Thymus (tissue), 11 donors: Measurements from ENCODE around the gene HPCAL1. TPM values are rescaled to one million over a fixed set of nuclear protein-coding genes. Genes with fewer than 3 reads are reported as not detected.
"Not testable (repeated sequence)": the region's sequence is repeated elsewhere in the genome, so short reads cannot be mapped to it uniquely, and the experiment has no call there.

Experiments
- DNase-seq, 9 donors: peaks; one replicate each; pipeline ENCODE4 v3.0.0-alpha.2; 2013; ENCODE audit warnings: low spot score in 9 of 9, low read depth in 6 of 9, missing footprints in 1 of 9
- H3K27ac ChIP-seq, 2 donors: one replicate each; pipeline ENCODE4 v1.5.1; 2013; ENCODE audit warnings: control low read depth in 1 of 2, low read depth in 1 of 2, low read length in 1 of 2, mild to moderate bottlenecking in 1 of 2, moderate library complexity in 1 of 2
- H3K27me3 ChIP-seq, 2 donors: one replicate each; pipeline ENCODE4 v1.5.1; 2013; ENCODE audit warnings: low read length in 1 of 2; ENCODE audit not compliant: control insufficient read depth in 2 of 2, insufficient read depth in 1 of 2
- H3K36me3 ChIP-seq, 2 donors: one replicate each; pipeline ENCODE4 v1.5.1; 2013; ENCODE audit warnings: low read length in 1 of 2, mild to moderate bottlenecking in 1 of 2, moderate library complexity in 1 of 2; ENCODE audit not compliant: control insufficient read depth in 2 of 2, insufficient read depth in 2 of 2
- H3K4me1 ChIP-seq, 2 donors: one replicate each; pipeline ENCODE4 v1.5.1; 2013; ENCODE audit warnings: low read length in 2 of 2; ENCODE audit not compliant: control insufficient read depth in 2 of 2, insufficient read depth in 2 of 2
- H3K4me3 ChIP-seq, 2 donors: one replicate each; pipeline ENCODE4 v1.5.1; 2013; ENCODE audit warnings: low read length in 2 of 2, control low read depth in 1 of 2, mild to moderate bottlenecking in 1 of 2
- H3K9me3 ChIP-seq, 2 donors: one replicate each; pipeline ENCODE4 v1.5.1; 2013; ENCODE audit warnings: low read length in 1 of 2, mild to moderate bottlenecking in 1 of 2; ENCODE audit not compliant: control insufficient read depth in 2 of 2, insufficient read depth in 1 of 2
- WGBS: extraction: QIAGEN DNeasy Blood & Tissue Kit; methylation state at CpG from one replicate; pipeline ENCODE4 v1.1.7; 2013; 5-methylcytosine and 5-hydroxymethylcytosine counted together
- polyA plus RNA-seq: library from polyadenylated mRNA; stranded (reverse); fragments of 200-250 nt; gene quantifications from one replicate; pipeline ENCODE4 v1.2.3, GENCODE V29; 2013
- total RNA-seq: library from RNA; stranded (reverse); fragments of 120-200 nt; gene quantifications from one replicate; pipeline ENCODE4 v1.2.4, GENCODE V29; 2013
- donor health status: healthy.

Gene HPCAL1
- total and polyA plus RNA-seq, 2 donors, result 12.6 to 47.9 TPM

- 91% methylated on average over 6 of the region's 6 CpGs for WGBS
- Histone ChIP-seq H3K27me3 (no peaks in the 10 kb centered on the region), H3K9me3 (peaks cover 0 to 3% of the 10 kb centered on the region in 2 donors), H3K4me3 (no peak overlapping the region), H3K4me1 (peaks cover 0 to 27% of the 10 kb centered on the region in 2 donors), H3K27ac (no peak overlapping the region), H3K36me3 (peaks cover 52 to 68% of the 10 kb centered on the region in 2 donors)
- no peak for DNase-seq
These were observed 138.0 kb downstream of the HPCAL1 start for GRCh38 chr2:10440736-10441135.

GRCh38 chr2:10441948-10442347 lies 139.2 kb downstream of the HPCAL1 start:
- 96% methylated on average over 8 of the region's 8 CpGs for WGBS
- H3K36me3 ChIP-seq, result peaks cover 52 to 68% of the 10 kb centered on the region in 2 donors
- no peak overlapping the region for H3K4me3 ChIP-seq
- peaks cover 0 to 32% of the 10 kb centered on the region in 2 donors for H3K4me1 ChIP-seq
- DNase-seq, result no peak
- H3K9me3 ChIP-seq, result peaks cover 0 to 3% of the 10 kb centered on the region in 2 donors
- no peaks in the 10 kb centered on the region for H3K27me3 ChIP-seq
- no peak overlapping the region for H3K27ac ChIP-seq

GRCh38 chr2:10442469-10443126 lies 139.9 kb downstream of the HPCAL1 start:
- DNase-seq, H3K4me3 ChIP-seq, H3K9me3 ChIP-seq, H3K27ac ChIP-seq, H3K27me3 ChIP-seq: not testable (repeated sequence)
- H3K4me1 ChIP-seq, result peaks cover 0 to 32% of the 10 kb centered on the region in 2 donors
- WGBS, result 95% methylated on average over 2 of the region's 2 CpGs
- H3K36me3 ChIP-seq, result peaks cover 52 to 68% of the 10 kb centered on the region in 2 donors

GRCh38 chr2:10444463-10444862 lies 141.8 kb downstream of the HPCAL1 start:
- Histone ChIP-seq H3K27me3 (no peaks in the 10 kb centered on the region), H3K4me1 (peaks cover 6 to 26% of the 10 kb centered on the region in 2 donors), H3K9me3 (no peaks in the 10 kb centered on the region), H3K36me3 (peaks cover 48 to 58% of the 10 kb centered on the region in 2 donors), H3K4me3 (no peak overlapping the region), H3K27ac (no peak overlapping the region)
- 94% methylated on average over 5 of the region's 5 CpGs for WGBS
- DNase-seq, result no peak

GRCh38 chr2:10446631-10447030 lies 143.9 kb downstream of the HPCAL1 start:
- Histone ChIP-seq H3K27ac (no peak overlapping the region), H3K4me1 (peaks cover 6 to 29% of the 10 kb centered on the region in 2 donors), H3K9me3 (peaks cover 0 to 4% of the 10 kb centered on the region in 2 donors), H3K27me3 (no peaks in the 10 kb centered on the region), H3K4me3 (peak overlapping the region in 1 of 2 donors; percentile 65), H3K36me3 (peaks cover 26 to 36% of the 10 kb centered on the region in 2 donors)
- 92% methylated on average over 6 of the region's 6 CpGs for WGBS
- no peak for DNase-seq

GRCh38 chr2:10447300-10447894 lies 144.7 kb downstream of the HPCAL1 start:
- H3K27me3 ChIP-seq, result no peaks in the 10 kb centered on the region
- peaks cover 19 to 29% of the 10 kb centered on the region in 2 donors for H3K36me3 ChIP-seq
- peaks cover 6 to 30% of the 10 kb centered on the region in 2 donors for H3K4me1 ChIP-seq
- WGBS, result 5% methylated on average over 32 of the region's 32 CpGs
- peak overlapping the region; percentile 65 to 80 for H3K4me3 ChIP-seq
- peaks cover 0 to 4% of the 10 kb centered on the region in 2 donors for H3K9me3 ChIP-seq
- peak overlapping the region; percentile 81 to 98 for H3K27ac ChIP-seq
- peak in 3 of 9 donors; percentile 29 to 76 (median 52) for DNase-seq

GRCh38 chr2:10447895-10448575 lies 145.3 kb downstream of the HPCAL1 start, which contains the start of gene ODC1:
ODC1 (minus strand) TSS chr2:10448327; CDS start chr2:10445032, 3,295 bp downstream.
- Histone ChIP-seq H3K27me3 (no peaks in the 10 kb centered on the region), H3K9me3 (peaks cover 0 to 4% of the 10 kb centered on the region in 2 donors), H3K4me3 (peak within 1 kb of the TSS; percentile 65 to 80), H3K4me1 (peaks cover 8 to 36% of the 10 kb centered on the region in 2 donors), H3K36me3 (peaks cover 15 to 22% of the 10 kb centered on the region in 2 donors), H3K27ac (peak within 1 kb of the TSS; percentile 98 to 99)
- WGBS, result under 1% methylated on average over 99 of the region's 99 CpGs
- DNase-seq, result peak; percentile 63 to 96 (median 87)

GRCh38 chr2:10448576-10449485 lies 146.1 kb downstream of the HPCAL1 start:
- H3K27ac ChIP-seq, result peak overlapping the region; percentile 98 to 99
- peak overlapping the region; percentile 50 to 80 for H3K4me3 ChIP-seq
- peaks cover 0 to 4% of the 10 kb centered on the region in 2 donors for H3K9me3 ChIP-seq
- peak; percentile 85 to 96 (median 91) for DNase-seq
- peaks cover 8 to 14% of the 10 kb centered on the region in 2 donors for H3K36me3 ChIP-seq
- peaks cover 10 to 44% of the 10 kb centered on the region in 2 donors for H3K4me1 ChIP-seq
- 2% methylated on average over 73 of the region's 73 CpGs for WGBS
- H3K27me3 ChIP-seq, result peaks cover 0 to 1% of the 10 kb centered on the region in 2 donors
